H1 (cell line): ENCODE data around the gene TMEM236. TPM values are rescaled to one million over a fixed set of nuclear protein-coding genes. Genes with fewer than 3 reads are reported as not detected.

Source experiments
- CTCF ChIA-PET: fragments of 300-600 bp; sonication (Branson Sonifier 250); formaldehyde crosslinking; loops from one replicate; lab custom pipeline; 2021; ENCODE audit not compliant: partially characterized antibody; lab: Charles Lee
- POLR2A ChIA-PET: fragments of 300-600 bp; sonication (Branson Sonifier 250); formaldehyde crosslinking; loops from one replicate; lab custom pipeline; 2021; ENCODE audit warnings: inconsistent platforms; ENCODE audit not compliant: partially characterized antibody; lab: Charles Lee
- DNase-seq, 2 experiments: peaks; one replicate each; pipeline versions ENCODE4 v3.0.0 to v3.0.0-alpha.2; 2010 to 2022; ENCODE audit warnings: low spot score in 2 of 2, low read depth in 1 of 2, mixed read lengths in 1 of 2
- FAIRE-seq: peaks from 2 replicates; lab custom pipeline; 2011; peaks lifted over from hg19 to GRCh38; lab: Jason Lieb, UNC
- H2AFZ ChIP-seq: 2 replicates; pipeline ENCODE4 v1.8.1; 2012; ENCODE audit warnings: low read length, inconsistent platforms
- H2AK5ac ChIP-seq: 2 replicates; pipeline ENCODE4 v1.6.1; 2013; ENCODE audit warnings: low read depth, low read length
- H2BK120ac ChIP-seq: replicated peaks from 2 replicates; pipeline ENCODE3; 2013; ENCODE audit warnings: low read depth, low read length, inconsistent platforms
- H2BK12ac ChIP-seq: 2 replicates; pipeline ENCODE4 v1.6.1; 2013; ENCODE audit warnings: low read depth, low read length
- H2BK15ac ChIP-seq: 2 replicates; pipeline ENCODE4 v1.6.1; 2013; ENCODE audit warnings: low read length
- H2BK20ac ChIP-seq: 2 replicates; pipeline ENCODE4 v1.6.1; 2013; ENCODE audit warnings: low read length
- H2BK5ac ChIP-seq: 2 replicates; pipeline ENCODE4 v1.6.1; 2013; ENCODE audit warnings: low read depth, low read length
- H3K14ac ChIP-seq: 2 replicates; pipeline ENCODE4 v1.6.1; 2013; ENCODE audit warnings: inconsistent platforms; ENCODE audit not compliant: insufficient read length
- H3K18ac ChIP-seq: 2 replicates; pipeline ENCODE4 v1.6.1; 2013; ENCODE audit warnings: low read length; ENCODE audit errors: extremely low read depth
- H3K23ac ChIP-seq: 2 replicates; pipeline ENCODE4 v1.6.1; 2013; ENCODE audit warnings: inconsistent platforms; ENCODE audit not compliant: insufficient read length
- H3K23me2 ChIP-seq: 2 replicates; pipeline ENCODE4 v1.6.1; 2013; ENCODE audit warnings: low read depth, low read length
- H3K27ac ChIP-seq: 2 replicates; pipeline ENCODE4 v1.6.1; 2011; ENCODE audit warnings: low read depth, low read length, inconsistent platforms
- H3K27me3 ChIP-seq, 4 experiments: replicated peaks in 1 of 4; 1 replicate in 1 of 4; 2 replicates in 3 of 4; pipeline versions ENCODE4 v1.6.1 to v1.8.1; 2011 to 2013; ENCODE audit warnings: low read length in 3 of 4, mild to moderate bottlenecking in 3 of 4, inconsistent platforms in 2 of 4, mixed read lengths in 2 of 4, moderate library complexity in 1 of 4; ENCODE audit not compliant: control insufficient read depth in 3 of 4, insufficient read depth in 3 of 4; ENCODE audit errors: extremely low read depth in 1 of 4
- H3K36me3 ChIP-seq, 4 experiments: 2 replicates each; pipeline versions ENCODE4 v1.6.1 to v1.8.1; 2011 to 2013; ENCODE audit warnings: mild to moderate bottlenecking in 4 of 4, low read length in 3 of 4, moderate library complexity in 2 of 4, control low read depth in 1 of 4, inconsistent platforms in 1 of 4; ENCODE audit not compliant: insufficient read depth in 4 of 4, control insufficient read depth in 2 of 4
- H3K4ac ChIP-seq: replicated peaks from 2 replicates; pipeline ENCODE3; 2013; ENCODE audit warnings: low read length, low read depth, mixed read lengths, inconsistent platforms; ENCODE audit not compliant: insufficient read length
- H3K4me1 ChIP-seq, 4 experiments: replicated peaks in 1 of 4; 1 replicate in 1 of 4; 2 replicates in 3 of 4; pipeline versions ENCODE4 v1.6.1 to v1.8.1; 2011 to 2013; ENCODE audit warnings: low read length in 3 of 4, inconsistent platforms in 2 of 4, mixed read lengths in 1 of 4; ENCODE audit not compliant: insufficient read depth in 4 of 4, control insufficient read depth in 3 of 4
- H3K4me2 ChIP-seq, 2 experiments: 2 replicates each; pipeline versions ENCODE4 v1.6.1 to v1.8.1; 2011 to 2013; ENCODE audit warnings: low read depth in 2 of 2, low read length in 2 of 2, control low read depth in 1 of 2, inconsistent platforms in 1 of 2, mild to moderate bottlenecking in 1 of 2; ENCODE audit not compliant: insufficient read depth in 1 of 2
- H3K4me3 ChIP-seq, 4 experiments: fragments of 200-600, 300-600 bp in 1 of 4; sonication (generic), shearing (Covaris generic), sonication (Bioruptor Twin) in 1 of 4; 2 replicates each; pipeline versions ENCODE4 v1.5.1 to v1.8.1; 2011 to 2016; ENCODE audit warnings: low read length in 4 of 4, low read depth in 3 of 4, control low read depth in 2 of 4, inconsistent platforms in 2 of 4, mild to moderate bottlenecking in 2 of 4, mixed read lengths in 1 of 4, moderate library complexity in 1 of 4; ENCODE audit not compliant: insufficient read depth in 2 of 4; ENCODE audit errors: extremely low read depth in 1 of 4
- H3K56ac ChIP-seq: replicated peaks from 2 replicates; pipeline ENCODE3; 2013; ENCODE audit warnings: low read depth, mild to moderate bottlenecking, mixed read lengths, low read length, inconsistent platforms; ENCODE audit not compliant: insufficient read length
- H3K79me1 ChIP-seq: 2 replicates; pipeline ENCODE4 v1.6.1; 2013; ENCODE audit warnings: low read depth, low read length, control low read depth
- H3K79me2 ChIP-seq, 2 experiments: 2 replicates each; pipeline versions ENCODE4 v1.6.1 to v1.8.1; 2012 to 2013; ENCODE audit warnings: low read length in 2 of 2, mild to moderate bottlenecking in 2 of 2, inconsistent platforms in 1 of 2; ENCODE audit not compliant: insufficient read depth in 2 of 2, control insufficient read depth in 1 of 2
- H3K9ac ChIP-seq, 4 experiments: replicated peaks in 1 of 4; 1 replicate in 1 of 4; 2 replicates in 3 of 4; pipeline versions ENCODE4 v1.6.1 to v1.8.1; 2011 to 2013; ENCODE audit warnings: low read depth in 3 of 4, low read length in 3 of 4, control low read depth in 2 of 4, mild to moderate bottlenecking in 2 of 4, moderate library complexity in 2 of 4, inconsistent platforms in 1 of 4; ENCODE audit errors: extremely low read depth in 1 of 4
- H3K9me3 ChIP-seq, 2 experiments: 2 replicates each; pipeline versions ENCODE4 v1.6.1 to v1.8.1; 2012 to 2013; ENCODE audit warnings: mild to moderate bottlenecking in 2 of 2, moderate library complexity in 2 of 2, control low read depth in 1 of 2, inconsistent platforms in 1 of 2, low read depth in 1 of 2, low read length in 1 of 2, mixed read lengths in 1 of 2; ENCODE audit not compliant: insufficient read depth in 2 of 2
- H4K20me1 ChIP-seq, 2 experiments: replicated peaks in 1 of 2; 2 replicates each; pipeline versions ENCODE3 to v1.8.1; 2011 to 2013; ENCODE audit warnings: inconsistent platforms in 2 of 2, low read length in 2 of 2, mild to moderate bottlenecking in 1 of 2; ENCODE audit not compliant: insufficient read depth in 2 of 2, control insufficient read depth in 1 of 2
- H4K5ac ChIP-seq: 2 replicates; pipeline ENCODE4 v1.6.1; 2013; ENCODE audit warnings: low read length, low read depth, mixed read lengths, inconsistent platforms; ENCODE audit not compliant: insufficient read length
- H4K8ac ChIP-seq: 2 replicates; pipeline ENCODE4 v1.8.0; 2013; ENCODE audit warnings: mild to moderate bottlenecking, moderate library complexity, low read length, inconsistent platforms; ENCODE audit not compliant: insufficient read depth; ENCODE audit errors: extremely low read depth
- H4K91ac ChIP-seq: replicated peaks from 2 replicates; pipeline ENCODE3; 2013; ENCODE audit warnings: low read length, mixed read lengths, inconsistent platforms; ENCODE audit not compliant: insufficient read length
- ASH2L ChIP-seq: fragments of 200-600, 300-600 bp; sonication (generic); IDR thresholded peaks from one replicate; pipeline ENCODE4 v1.7.1; 2017; ENCODE audit warnings: low read length
- EP300 ChIP-seq, 2 experiments: IDR thresholded peaks; 1 replicate in 1 of 2; 2 replicates in 1 of 2; pipeline ENCODE4 v1.6.1; 2011 to 2012; ENCODE audit warnings: low read depth in 2 of 2, low read length in 2 of 2, mild to moderate bottlenecking in 2 of 2, borderline replicate concordance in 1 of 2, inconsistent platforms in 1 of 2, moderate library complexity in 1 of 2
- GTF2F1 ChIP-seq: IDR thresholded peaks from 2 replicates; pipeline ENCODE4 v1.6.1; 2012; ENCODE audit warnings: low read depth, low read length, improper control_type of control experiment, borderline replicate concordance
- JUND ChIP-seq: IDR thresholded peaks from 2 replicates; pipeline ENCODE4 v1.6.1; 2011; ENCODE audit warnings: mild to moderate bottlenecking, improper control_type of control experiment, low read length
- POLR2AphosphoS5 ChIP-seq: IDR thresholded peaks from 2 replicates; pipeline ENCODE4 v1.6.1; 2011; ENCODE audit warnings: low read depth, low read length
- RBBP5 ChIP-seq: IDR thresholded peaks from 2 replicates; pipeline ENCODE4 v1.7.1; 2012; ENCODE audit warnings: low read depth, mild to moderate bottlenecking, inconsistent platforms, low read length, moderate library complexity, borderline replicate concordance
- WGBS, 2 experiments: shearing (Covaris generic) in 1 of 2; methylation state at CpG; one replicate each; pipeline versions ENCODE4 v1.1.6 to v1.1.7; 2013 to 2015; ENCODE audit warnings: low lambda C conversion rate in 2 of 2, mixed read lengths in 2 of 2, inconsistent platforms in 1 of 2, low coverage in 1 of 2, missing lambda C conversion rate in 1 of 2; ENCODE audit not compliant: insufficient replicate concordance in 2 of 2, insufficient coverage in 1 of 2, insufficient read length in 1 of 2; ENCODE audit errors: extremely low coverage in 1 of 2, missing lambda C conversion rate in 1 of 2; 5-methylcytosine and 5-hydroxymethylcytosine counted together
- polyA plus RNA-seq, 7 experiments: library from polyadenylated mRNA; depleted of rRNA in 3 of 7; stranded (reverse) in 5 of 7; unstranded in 2 of 7; fragments of >200 nt in 5 of 7; fragments of 200-250 nt in 2 of 7; gene quantifications; 1 replicate in 5 of 7; 2 replicates in 1 of 7; 4 replicates in 1 of 7; pipeline versions ENCODE4 v1.2.1 to v1.2.3, GENCODE V29; 2011 to 2013; ENCODE audit warnings: missing spikeins in 2 of 7, mixed read lengths in 2 of 7
- total RNA-seq: library from RNA; stranded (reverse); fragmentation: NEBNext Ultra II Directional; extraction: Animal tissue kit (Norgen Biotek cat#: 25700); gene quantifications from 2 replicates; pipeline ENCODE4 v1.2.1, GENCODE V29; 2021

Gene TMEM236
- total and polyA plus RNA-seq, 2 of the 8 experiments (the other 6 are each of a cell fraction or from before 2014, with no cell fraction given) = 0.02 to 0.07 TPM

DNA sequence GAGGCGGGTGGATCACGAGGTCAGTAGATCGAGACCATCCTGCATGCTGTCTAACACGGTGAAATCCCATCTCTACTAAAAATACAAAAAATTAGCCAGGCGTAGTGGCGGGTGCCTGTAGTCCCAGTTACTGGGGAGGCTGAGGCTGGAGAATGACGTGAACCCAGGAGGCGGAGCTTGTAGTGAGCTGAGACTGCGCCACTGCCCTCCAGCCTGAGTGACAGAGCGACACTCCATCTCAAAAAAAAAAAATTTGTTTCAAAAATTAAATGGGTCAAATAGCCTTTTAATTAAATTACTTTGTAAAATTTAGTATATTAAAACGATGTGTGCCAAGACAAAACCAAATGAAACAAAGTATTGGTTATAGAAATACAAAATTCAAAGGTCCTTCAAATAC, 50.3 kb downstream of the TMEM236 start:
- Histone ChIP-seq H3K4ac (no peak overlapping the region), H3K9ac (no peak overlapping the region), H3K56ac (no peak overlapping the region), H2AFZ (no peak overlapping the region), H3K14ac (no peak overlapping the region), H4K91ac (no peak overlapping the region), H3K9me3 (no peaks in the 10 kb centered on the region), H3K4me1 (no peaks in the 10 kb centered on the region), H3K18ac (no peak overlapping the region), H2BK12ac (no peak overlapping the region), H4K20me1 (peaks cover 0 to 2% of the 10 kb centered on the region in 2 experiments), H2AK5ac (no peak overlapping the region), H4K5ac (no peak overlapping the region), H3K79me1 (no peaks in the 10 kb centered on the region), H4K8ac (no peak overlapping the region), H2BK20ac (no peak overlapping the region), H3K36me3 (no peaks in the 10 kb centered on the region), H3K23me2 (peaks cover 2% of the 10 kb centered on the region; the same call in 1 of the 2 replicates), H3K27me3 (no peaks in the 10 kb centered on the region), H3K27ac (no peak overlapping the region), H2BK15ac (no peak overlapping the region), H3K4me3 (no peak overlapping the region), H3K79me2 (no peaks in the 10 kb centered on the region), H2BK120ac (no peak overlapping the region), H3K4me2 (no peak overlapping the region), H3K23ac (no peak overlapping the region), H2BK5ac (no peak overlapping the region)
- ChIA-PET CTCF (interaction anchor here (0.6 to 1.2 kb wide), 3 partner anchors 60 to 599 kb away, joined by 3 to 5 read pairs (median 3); no protein-coding TSS in a partner anchor), POLR2A (no interaction called here)
- DNase-seq (no peak), FAIRE-seq (no peak)
- TF ChIP-seq JUND = no peak
- no peak for TF ChIP-seq RBBP5
- TF ChIP-seq GTF2F1 = no peak
- TF ChIP-seq EP300 (IDR thresholded peaks at IDR 0.05; ENCODE audit: borderline replicate concordance in 1 of 2, low read depth in 2 of 2, low read length in 2 of 2) = no peak
- TF ChIP-seq ASH2L = no peak
- no peak for TF ChIP-seq POLR2AphosphoS5
- WGBS, 2 experiments = 89% methylated on average over 11 of the region's 11 CpGs; no CpG with 5 or more reads in 1 of the 2 experiments
